Stimulated activated CD4-positive, alpha-beta T cell treated with anti-CD3 and anti-CD28 coated beads, Interleukin-1b, Interleukin-23, amount 100 ng/mL, for 4 hours (primary cell): ENCODE measurements around the gene CYB5R3.
"Not testable (repeated sequence)": the region's sequence is repeated elsewhere in the genome, so short reads cannot be mapped to it uniquely, and the experiment has no call there.

ENCODE experiments used
- DNase-seq, 2 donors: peaks; one replicate each; pipeline ENCODE4 v3.0.0-alpha.2; 2020; ENCODE audit warnings: low read depth in 2 of 2

Gene CYB5R3

GRCh38 chr22:42678894-42679293 lies 29.7 kb upstream of the CYB5R3 start:
- DNase-seq: no peak

- not testable (repeated sequence) for DNase-seq
These were observed 28.7 kb upstream of the CYB5R3 start for GRCh38 chr22:42677936-42678335.

GRCh38 chr22:42676059-42676607 lies 26.9 kb upstream of the CYB5R3 start:
- DNase-seq: no peak

- no peak for DNase-seq
These were observed 24.8 kb upstream of the CYB5R3 start for GRCh38 chr22:42673898-42674401.

GRCh38 chr22:42673071-42673470 lies 23.9 kb upstream of the CYB5R3 start:
- not testable (repeated sequence) for DNase-seq

GRCh38 chr22:42670921-42671709 lies 21.9 kb upstream of the CYB5R3 start:
- DNase-seq: no peak

- no peak for DNase-seq
These were observed 20.9 kb upstream of the CYB5R3 start for GRCh38 chr22:42670046-42670445.

GRCh38 chr22:42666393-42666792 lies 17.2 kb upstream of the CYB5R3 start:
- DNase-seq: not testable (repeated sequence)

- DNase-seq: no peak
These were observed 16.0 kb upstream of the CYB5R3 start for GRCh38 chr22:42664976-42665831.

- peak; percentile 74 to 84 for DNase-seq
These were observed 13.0 kb upstream of the CYB5R3 start for GRCh38 chr22:42661985-42662831.

- no peak for DNase-seq
These were observed 7.4 kb upstream of the CYB5R3 start for GRCh38 chr22:42656578-42656977.

GRCh38 chr22:42655693-42656092 lies 6.5 kb upstream of the CYB5R3 start:
- DNase-seq: no peak

- DNase-seq: no peak
These were observed 5.4 kb upstream of the CYB5R3 start for GRCh38 chr22:42654436-42655073.

- DNase-seq: no peak
These were observed 4.8 kb upstream of the CYB5R3 start for GRCh38 chr22:42653999-42654398.

- no peak for DNase-seq
These were observed 1.9 kb upstream of the CYB5R3 start for GRCh38 chr22:42651134-42651533.

- DNase-seq: peak in 1 of 2 donors; percentile 17
These were observed 585 bp downstream of the CYB5R3 start for GRCh38 chr22:42648368-42649245.

GRCh38 chr22:42648017-42648367 lies 1.2 kb downstream of the CYB5R3 start:
- DNase-seq: no peak

GRCh38 chr22:42646569-42647525 lies 2.3 kb downstream of the CYB5R3 start:
- DNase-seq: no peak
